Tibial nerve (tissue), 4 donors: ENCODE data around the gene KCNH3.

Source experiments
- EP300 ChIP-seq, 2 donors: sonication (generic); formaldehyde crosslinking; IDR thresholded peaks; one replicate each; pipeline ENCODE4 v1.6.1; 2017; ENCODE audit warnings: antibody characterized with exemption in 2 of 2, mild to moderate bottlenecking in 1 of 2
- POLR2A ChIP-seq, 2 donors: fragments of 450-650 bp; IDR thresholded peaks; one replicate each; pipeline ENCODE4 v1.6.1; 2017; ENCODE audit warnings: antibody characterized with exemption in 2 of 2, mild to moderate bottlenecking in 2 of 2, moderate library complexity in 2 of 2
- TF ChIP-seq, protein P1 (sequence below), 5 experiments: fragments of 200-600 bp in 3 of 5; fragments of 450-650 bp in 2 of 5; sonication (generic) in 3 of 5; IDR thresholded peaks; one replicate each; pipeline ENCODE4 v1.5.1; 2016 to 2019; ENCODE audit warnings: antibody characterized with exemption in 5 of 5, mild to moderate bottlenecking in 3 of 5, moderate library complexity in 2 of 5

DNA sequence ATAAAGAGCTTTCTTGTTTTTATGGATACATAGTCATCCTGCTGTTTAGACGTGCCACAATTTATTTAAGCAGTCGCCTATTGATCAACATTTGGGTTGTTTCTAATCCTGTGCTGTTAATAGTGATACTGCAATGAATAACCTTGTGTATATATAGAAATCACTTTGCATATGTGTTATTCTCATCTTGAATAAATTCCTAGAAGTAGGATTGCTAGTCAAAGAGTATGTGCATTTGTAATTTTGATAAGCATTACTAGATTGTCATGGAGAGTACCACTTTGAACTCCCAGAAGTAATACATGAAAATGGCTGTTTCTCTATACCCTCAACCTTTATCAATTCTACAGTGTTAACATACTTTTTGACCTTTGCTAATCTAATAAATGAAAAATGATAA is 44.9 kb upstream of the KCNH3 start:
- TF ChIP-seq, protein P1, sequence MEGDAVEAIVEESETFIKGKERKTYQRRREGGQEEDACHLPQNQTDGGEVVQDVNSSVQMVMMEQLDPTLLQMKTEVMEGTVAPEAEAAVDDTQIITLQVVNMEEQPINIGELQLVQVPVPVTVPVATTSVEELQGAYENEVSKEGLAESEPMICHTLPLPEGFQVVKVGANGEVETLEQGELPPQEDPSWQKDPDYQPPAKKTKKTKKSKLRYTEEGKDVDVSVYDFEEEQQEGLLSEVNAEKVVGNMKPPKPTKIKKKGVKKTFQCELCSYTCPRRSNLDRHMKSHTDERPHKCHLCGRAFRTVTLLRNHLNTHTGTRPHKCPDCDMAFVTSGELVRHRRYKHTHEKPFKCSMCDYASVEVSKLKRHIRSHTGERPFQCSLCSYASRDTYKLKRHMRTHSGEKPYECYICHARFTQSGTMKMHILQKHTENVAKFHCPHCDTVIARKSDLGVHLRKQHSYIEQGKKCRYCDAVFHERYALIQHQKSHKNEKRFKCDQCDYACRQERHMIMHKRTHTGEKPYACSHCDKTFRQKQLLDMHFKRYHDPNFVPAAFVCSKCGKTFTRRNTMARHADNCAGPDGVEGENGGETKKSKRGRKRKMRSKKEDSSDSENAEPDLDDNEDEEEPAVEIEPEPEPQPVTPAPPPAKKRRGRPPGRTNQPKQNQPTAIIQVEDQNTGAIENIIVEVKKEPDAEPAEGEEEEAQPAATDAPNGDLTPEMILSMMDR (IDR thresholded peaks at IDR 0.05): no peak
- TF ChIP-seq EP300 (IDR thresholded peaks at IDR 0.05) (no peak), POLR2A (IDR thresholded peaks at IDR 0.05) (no peak)
